HepG2 (cell line): ENCODE measurements around the gene TUFM. TPM values are rescaled to one million over a fixed set of nuclear protein-coding genes. Genes with fewer than 3 reads are reported as not detected.
A peak's percentile ranks its signal among the peaks of the same experiment; 100 is the strongest.

Experiments used
- GABPA ChIP-seq, 2 experiments: IDR thresholded peaks; 2 replicates each; pipeline ENCODE4 v1.6.1; 2011 to 2016; ENCODE audit warnings: low read depth in 2 of 2, low read length in 1 of 2, missing biosample characterization in 1 of 2, missing genetic modification characterization in 1 of 2
- IRF1 ChIP-seq: sonication (generic); formaldehyde crosslinking; IDR thresholded peaks from 2 replicates; pipeline ENCODE4 v1.4.0; 2020; ENCODE audit warnings: low read depth, mild to moderate bottlenecking, missing genetic modification reagents
- IRF9 ChIP-seq: sonication (generic); formaldehyde crosslinking; IDR thresholded peaks from 2 replicates; pipeline ENCODE4 v1.8.0; 2022; ENCODE audit warnings: missing genetic modification reagents, mild to moderate bottlenecking, borderline replicate concordance
- LCORL ChIP-seq, 2 experiments: fragments of 450-650 bp in 1 of 2; sonication (generic) in 1 of 2; formaldehyde crosslinking in 1 of 2; IDR thresholded peaks; 2 replicates each; pipeline versions ENCODE4 v1.5.0 to v1.6.1; 2017 to 2020; ENCODE audit warnings: antibody characterized with exemption in 1 of 2, missing genetic modification reagents in 1 of 2
- MAX ChIP-seq: IDR thresholded peaks from 2 replicates; pipeline ENCODE4 v1.6.1; 2012; ENCODE audit warnings: inconsistent platforms
- MED8 ChIP-seq: sonication (generic); formaldehyde crosslinking; IDR thresholded peaks from 2 replicates; pipeline ENCODE4 v1.8.1; 2023; ENCODE audit warnings: mild to moderate bottlenecking, missing genetic modification reagents; ENCODE audit not compliant: insufficient replicate concordance
- MEF2D ChIP-seq: sonication (generic); formaldehyde crosslinking; IDR thresholded peaks from 2 replicates; pipeline ENCODE4 v1.5.1; 2020; ENCODE audit warnings: mild to moderate bottlenecking, missing genetic modification reagents
- NBN ChIP-seq: fragments of 450-650 bp; conservative IDR thresholded peaks from 2 replicates; pipeline ENCODE4 v1.6.1; 2017
- NCOA2 ChIP-seq: sonication (generic); formaldehyde crosslinking; IDR thresholded peaks from 2 replicates; pipeline ENCODE4 v1.8.0; 2022; ENCODE audit warnings: inconsistent platforms
- NFIB ChIP-seq: sonication (generic); formaldehyde crosslinking; IDR thresholded peaks from 2 replicates; pipeline ENCODE4 v1.9.0; 2021; ENCODE audit warnings: missing genetic modification reagents, mild to moderate bottlenecking, borderline replicate concordance
- NRL ChIP-seq: sonication (generic); formaldehyde crosslinking; IDR thresholded peaks from 2 replicates; pipeline ENCODE4 v1.5.0; 2020; ENCODE audit warnings: missing genetic modification reagents, mild to moderate bottlenecking, moderate library complexity, borderline replicate concordance
- PLSCR1 ChIP-seq: sonication (generic); formaldehyde crosslinking; IDR thresholded peaks from 2 replicates; pipeline ENCODE4 v1.5.0; 2020; ENCODE audit warnings: missing genetic modification reagents, mild to moderate bottlenecking, borderline replicate concordance
- SYNCRIP ChIP-seq: fragments of 200-400 bp; formaldehyde crosslinking; IDR thresholded peaks from 2 replicates; pipeline ENCODE4 v1.6.1; 2018; ENCODE audit warnings: mild to moderate bottlenecking, low read depth, low read length; ENCODE audit not compliant: insufficient read depth
- TRIM24 ChIP-seq: sonication (generic); formaldehyde crosslinking; IDR thresholded peaks from 2 replicates; pipeline ENCODE4 v1.8.0; 2022; ENCODE audit warnings: mild to moderate bottlenecking, missing genetic modification reagents
- YY1 ChIP-seq: IDR thresholded peaks from 2 replicates; pipeline ENCODE4 v1.6.1; 2011; ENCODE audit warnings: low read length, low read depth, moderate library complexity, mild to moderate bottlenecking; ENCODE audit not compliant: insufficient read depth, insufficient replicate concordance
- ZBTB42 ChIP-seq: sonication (generic); formaldehyde crosslinking; IDR thresholded peaks from 2 replicates; pipeline ENCODE4 v1.5.0; 2020; ENCODE audit warnings: mild to moderate bottlenecking, missing genetic modification reagents
- ZNF432 ChIP-seq: sonication (generic); formaldehyde crosslinking; IDR thresholded peaks from 2 replicates; pipeline ENCODE4 v1.5.0; 2020; ENCODE audit warnings: missing genetic modification reagents, mild to moderate bottlenecking, borderline replicate concordance
- ZNF543 ChIP-seq: sonication (generic); formaldehyde crosslinking; IDR thresholded peaks from 2 replicates; pipeline ENCODE4 v1.4.0; 2020; ENCODE audit warnings: mild to moderate bottlenecking, missing genetic modification reagents
- ZNF557 ChIP-seq: sonication (generic); formaldehyde crosslinking; IDR thresholded peaks from 2 replicates; pipeline ENCODE4 v1.4.0; 2020; ENCODE audit warnings: missing genetic modification reagents
- ZNF558 ChIP-seq: sonication (generic); formaldehyde crosslinking; IDR thresholded peaks from 2 replicates; pipeline ENCODE4 v1.9.0; 2022; ENCODE audit warnings: mild to moderate bottlenecking, missing genetic modification reagents, borderline replicate concordance
- ZNF562 ChIP-seq: sonication (generic); formaldehyde crosslinking; IDR thresholded peaks from 2 replicates; pipeline ENCODE4 v1.8.0; 2022; ENCODE audit warnings: missing genetic modification reagents, borderline replicate concordance
- ZNF569 ChIP-seq: sonication (generic); formaldehyde crosslinking; IDR thresholded peaks from 2 replicates; pipeline ENCODE4 v1.5.0; 2020; ENCODE audit warnings: mild to moderate bottlenecking, missing genetic modification reagents, moderate library complexity, borderline replicate concordance
- ZNF770 ChIP-seq: sonication (generic); formaldehyde crosslinking; IDR thresholded peaks from 2 replicates; pipeline ENCODE4 v1.5.0; 2020; ENCODE audit warnings: mild to moderate bottlenecking, missing genetic modification reagents
- ZNF792 ChIP-seq: IDR thresholded peaks from 2 replicates; pipeline ENCODE4 v1.6.1; 2016
- polyA plus RNA-seq, 8 experiments: library from polyadenylated mRNA; depleted of rRNA in 3 of 8; stranded (reverse) in 7 of 8; unstranded in 1 of 8; fragments of >200 nt; fragmentation: Illumina TruSeq in 4 of 8; extraction: Trizol in 4 of 8; gene quantifications; 2 replicates each; pipeline versions ENCODE4 v1.2.1 to v1.2.3, GENCODE V29; 2011 to 2016; ENCODE audit warnings: low read depth in 4 of 8, missing spikeins in 1 of 8, mixed read lengths in 1 of 8; ENCODE audit not compliant: insufficient read depth in 1 of 8
- total RNA-seq, 5 experiments: library from RNA; depleted of rRNA; stranded (reverse); fragments of >200 nt; fragmentation: Illumina TruSeq; extraction: Trizol; gene quantifications; 2 replicates each; pipeline ENCODE4 v1.2.3, GENCODE V29; 2016; ENCODE audit warnings: low read depth in 1 of 5

The TUFM gene
- total and polyA plus RNA-seq, 2 of the 13 experiments (the other 11 are each of a cell fraction or from before 2014, with no cell fraction given): 206 to 298 TPM

GRCh38 chr16:28823873-28824716 is 22.1 kb downstream of the TUFM start (continued):
- peak; percentile 81; the same call in 1 of the 2 replicates for TF ChIP-seq IRF9 (CRISPR knock-in tag)
- TF ChIP-seq MAX: peak; percentile 28; the same call in 1 of the 2 replicates
- 0 out of 2 replicates have a peak, but pooled peaks have one; percentile 65 for TF ChIP-seq ZNF557
- no peak for TF ChIP-seq ZNF569 (CRISPR knock-in tag)
- peak; percentile 41 for TF ChIP-seq MED8 (CRISPR knock-in tag)
- TF ChIP-seq PLSCR1 (CRISPR knock-in tag): no peak
- 0 out of 2 replicates have a peak, but pooled peaks have one; percentile 28 for TF ChIP-seq ZBTB42 (CRISPR knock-in tag)
- no peak for TF ChIP-seq ZNF562 (CRISPR knock-in tag)
- TF ChIP-seq IRF1: no peak
- no peak for TF ChIP-seq TRIM24
- no peak for TF ChIP-seq NFIB (CRISPR knock-in tag)
- TF ChIP-seq SYNCRIP: no peak
- no peak for TF ChIP-seq LCORL (IDR thresholded peaks at IDR 0.05)
- peak; percentile 79 for TF ChIP-seq LCORL (CRISPR knock-in tag; IDR thresholded peaks at IDR 0.05)
- TF ChIP-seq GABPA (IDR thresholded peaks at IDR 0.05; ENCODE audit: low read depth, low read length): peak; percentile 58
- TF ChIP-seq GABPA (CRISPR knock-in tag; IDR thresholded peaks at IDR 0.05; ENCODE audit: low read depth): peak; percentile 85
- peak; percentile 46; the same call in 1 of the 2 replicates for TF ChIP-seq ZNF558 (CRISPR knock-in tag)
- peak; percentile 55; the same call in 1 of the 2 replicates for TF ChIP-seq MEF2D (CRISPR knock-in tag)
- TF ChIP-seq NRL (CRISPR knock-in tag): 0 out of 2 replicates have a peak, but pooled peaks have one; percentile 14
- TF ChIP-seq ZNF543: 0 out of 2 replicates have a peak, but pooled peaks have one; percentile 37
- peak; percentile 65 for TF ChIP-seq YY1
- no peak for TF ChIP-seq ZNF792
- 0 out of 2 replicates have a peak, but pooled peaks have one; percentile 63 for TF ChIP-seq NBN
- TF ChIP-seq NCOA2: no peak; the same call in 1 of the 2 replicates
- no peak for TF ChIP-seq ZNF432 (CRISPR knock-in tag)
- no peak; the same call in 1 of the 2 replicates for TF ChIP-seq ZNF770
